K562 (cell line): ENCODE measurements around the gene RCC1. TPM values are rescaled to one million over a fixed set of nuclear protein-coding genes. Genes with fewer than 3 reads are reported as not detected.

Experiments
- ATAC-seq: fragments of 200-7000 bp; cut with Tn5 transposase; 3 replicates; pipeline ENCODE4 v1.9.1; 2020; ENCODE audit warnings: moderate library complexity
- BruUV-seq: library from RNA; stranded (reverse); fragments of 400-500 nt; replicated peaks from 2 replicates; lab custom pipeline; 2021; lab: Mats Ljungman, UMichigan
- CTCF ChIA-PET: fragments of 300-600 bp; formaldehyde crosslinking; extraction: SDS; loops from one replicate; lab custom pipeline; 2021; ENCODE audit warnings: low intra/inter-chr PET ratio; lab: Yijun Ruan, JAX
- POLR2A ChIA-PET: fragments of 300-600, 350-650 bp; sonication (Branson Sonifier 250); formaldehyde crosslinking; extraction: SDS; loops from one replicate; lab custom pipeline; 2021; ENCODE audit warnings: antibody characterized with exemption, inconsistent platforms; lab: Yijun Ruan, JAX
- DNase-seq, 4 experiments: peaks; one replicate each; pipeline versions ENCODE4 v3.0.0 to v3.0.0-alpha.2; 2011 to 2018; ENCODE audit warnings: low spot score in 3 of 4, mixed read lengths in 3 of 4; ENCODE audit errors: extremely low read depth in 1 of 4
- FAIRE-seq: peaks from 2 replicates; lab custom pipeline; 2011; peaks lifted over from hg19 to GRCh38; lab: Jason Lieb, UNC
- H2AFZ ChIP-seq: 2 replicates; pipeline ENCODE4 v1.6.0; 2011; ENCODE audit warnings: low read depth, low read length, control low read depth, inconsistent platforms
- H3K27ac ChIP-seq: fragments of 200-600 bp; 3 replicates; pipeline ENCODE4 v1.8.0; 2011; ENCODE audit warnings: low read depth, mild to moderate bottlenecking, control low read depth, inconsistent platforms, low read length, moderate library complexity, mixed read lengths; ENCODE audit errors: extremely low read depth
- H3K27me3 ChIP-seq, 2 experiments: fragments of 300-600 bp in 1 of 2; 2 replicates in 1 of 2; 3 replicates in 1 of 2; pipeline versions ENCODE4 v1.6.0 to v1.8.0; 2011; ENCODE audit warnings: inconsistent platforms in 2 of 2, low read length in 2 of 2, mild to moderate bottlenecking in 1 of 2, mixed read lengths in 1 of 2, moderate library complexity in 1 of 2; ENCODE audit not compliant: control insufficient read depth in 2 of 2, insufficient read depth in 2 of 2
- H3K36me3 ChIP-seq: fragments of 300-600 bp; 3 replicates; pipeline ENCODE4 v1.8.0; 2011; ENCODE audit warnings: mild to moderate bottlenecking, low read length, inconsistent platforms; ENCODE audit not compliant: control insufficient read depth, insufficient read depth
- H3K4me1 ChIP-seq, 2 experiments: fragments of 200-600 bp in 1 of 2; replicated peaks in 1 of 2; 2 replicates in 1 of 2; 3 replicates in 1 of 2; pipeline versions ENCODE4 v1.5.1 to v1.8.0; 2011; ENCODE audit warnings: inconsistent platforms in 2 of 2, low read length in 2 of 2, mild to moderate bottlenecking in 1 of 2, mixed read lengths in 1 of 2, moderate library complexity in 1 of 2; ENCODE audit not compliant: control insufficient read depth in 2 of 2, insufficient read depth in 2 of 2
- H3K4me2 ChIP-seq: 2 replicates; pipeline ENCODE4 v1.6.1; 2011; ENCODE audit warnings: low read length, control low read depth, inconsistent platforms, mixed read lengths; ENCODE audit not compliant: insufficient read depth
- H3K4me3 ChIP-seq: fragments of 200-600 bp; sonication (generic), shearing (Covaris generic); 2 replicates; pipeline ENCODE4 v1.5.1; 2016; ENCODE audit warnings: control low read depth, inconsistent platforms
- H3K79me2 ChIP-seq: fragments of 200-600 bp; 3 replicates; pipeline ENCODE4 v1.8.0; 2011; ENCODE audit warnings: low read length, inconsistent platforms; ENCODE audit not compliant: control insufficient read depth, insufficient read depth
- H3K9ac ChIP-seq, 2 experiments: 2 replicates each; pipeline versions ENCODE4 v1.6.0 to v1.6.1; 2011; ENCODE audit warnings: low read depth in 2 of 2, low read length in 2 of 2, control low read depth in 1 of 2, inconsistent platforms in 1 of 2, mild to moderate bottlenecking in 1 of 2, mixed read lengths in 1 of 2; ENCODE audit not compliant: insufficient read depth in 1 of 2
- H3K9me1 ChIP-seq: one replicate; pipeline ENCODE4 v1.6.0; 2011; ENCODE audit warnings: inconsistent platforms, mild to moderate bottlenecking, low read length, moderate library complexity; ENCODE audit not compliant: control insufficient read depth, insufficient read depth
- H3K9me3 ChIP-seq: replicated peaks from 2 replicates; pipeline ENCODE4 v1.5.1; 2011; ENCODE audit warnings: low read depth, low read length, inconsistent platforms; ENCODE audit not compliant: control insufficient read depth, insufficient read depth
- H4K20me1 ChIP-seq: replicated peaks from 2 replicates; pipeline ENCODE4 v1.6.1; 2011; ENCODE audit warnings: low read length, inconsistent platforms, mixed read lengths; ENCODE audit not compliant: control insufficient read depth, insufficient read depth
- CC2D1A ChIP-seq: fragments of 450-650 bp; IDR thresholded peaks from 2 replicates; pipeline ENCODE4 v1.6.1; 2017; ENCODE audit warnings: mild to moderate bottlenecking
- CHD1 ChIP-seq: fragments of 200-600 bp; sonication (generic); IDR thresholded peaks from one replicate; pipeline ENCODE4 v1.6.1; 2012; ENCODE audit warnings: mild to moderate bottlenecking, moderate library complexity, low read length, inconsistent platforms
- OTX1 ChIP-seq: fragments of 450-650 bp; formaldehyde crosslinking; IDR thresholded peaks from 2 replicates; pipeline ENCODE4 v1.4.0; 2022; ENCODE audit warnings: mild to moderate bottlenecking
- POLR2A ChIP-seq: fragments of 450-650 bp; conservative IDR thresholded peaks from 2 replicates; pipeline ENCODE4 v1.6.1; 2016
- POLR2AphosphoS5 ChIP-seq: IDR thresholded peaks from 2 replicates; pipeline ENCODE4 v1.6.1; 2011; ENCODE audit warnings: mild to moderate bottlenecking, low read depth, low read length, moderate library complexity; ENCODE audit not compliant: control insufficient read depth, insufficient read depth
- SP1 ChIP-seq: sonication (generic); formaldehyde crosslinking; IDR thresholded peaks from 2 replicates; pipeline ENCODE4 v1.8.1; 2022; ENCODE audit warnings: mild to moderate bottlenecking, missing genetic modification reagents
- ZNF436 ChIP-seq: fragments of 250-450, 450-650 bp; sonication (Bioruptor Pico); formaldehyde crosslinking; IDR thresholded peaks from 2 replicates; pipeline ENCODE4 v1.7.0; 2020; ENCODE audit warnings: mild to moderate bottlenecking
- WGBS: fragments of 100-300 bp; shearing (Covaris generic); methylation state at CpG from one replicate; pipeline ENCODE4 v1.1.6; 2016; ENCODE audit warnings: low coverage, mixed read lengths; ENCODE audit not compliant: insufficient coverage; ENCODE audit errors: missing lambda C conversion rate; 5-methylcytosine and 5-hydroxymethylcytosine counted together
- in situ Hi-C: fragments of 300-500 bp; cut with MboI; formaldehyde crosslinking; loops from 4 replicates; pipeline ENCODE4 v1.15.0; 2018; ENCODE audit warnings: inconsistent platforms, mixed read lengths
- intact Hi-C: fragments of 100-400 bp; cut with micrococcal nuclease; formaldehyde crosslinking; loops from 2 replicates; pipeline ENCODE4 v1.14.2; 2022
- polyA plus RNA-seq, 8 experiments: library from polyadenylated mRNA; depleted of rRNA in 4 of 8; stranded (reverse) in 5 of 8; unstranded in 3 of 8; fragments of >200 nt; fragmentation: Nextera tagmentation in 2 of 8; fragmentation: Illumina TruSeq in 1 of 8; extraction: Ambion mirVana in 2 of 8; extraction: Trizol in 1 of 8; gene quantifications; 2 replicates each; pipeline versions ENCODE4 v1.2.1 to v1.2.3, GENCODE V29; 2011 to 2014; ENCODE audit warnings: inconsistent platforms in 1 of 8, missing spikeins in 1 of 8
- total RNA-seq, 7 experiments: library from RNA; depleted of rRNA in 6 of 7; stranded (reverse); fragments of >200 nt in 6 of 7; fragmentation: Illumina TruSeq in 2 of 7; extraction: Trizol in 2 of 7; gene quantifications; 2 replicates each; pipeline versions ENCODE4 v1.2.1 to v1.2.3, GENCODE V29; 2011 to 2021; ENCODE audit warnings: low replicate concordance in 1 of 7
- TF ChIP-seq, protein P1 (sequence below): conservative IDR thresholded peaks from 2 replicates; pipeline ENCODE4 v1.6.1; 2011; ENCODE audit warnings: low read depth, mild to moderate bottlenecking, low read length; ENCODE audit not compliant: control insufficient read depth
- TF ChIP-seq, protein P2 (sequence below): fragments of 150-350 bp; IDR thresholded peaks from 2 replicates; pipeline ENCODE4 v1.6.1; 2014; ENCODE audit warnings: low read depth, mild to moderate bottlenecking, low read length, borderline replicate concordance

Gene RCC1
- total and polyA plus RNA-seq, 9 of the 15 experiments (the other 6 are each of a cell fraction or from before 2014, with no cell fraction given): 16.4 to 202 (median 107) TPM

DNA sequence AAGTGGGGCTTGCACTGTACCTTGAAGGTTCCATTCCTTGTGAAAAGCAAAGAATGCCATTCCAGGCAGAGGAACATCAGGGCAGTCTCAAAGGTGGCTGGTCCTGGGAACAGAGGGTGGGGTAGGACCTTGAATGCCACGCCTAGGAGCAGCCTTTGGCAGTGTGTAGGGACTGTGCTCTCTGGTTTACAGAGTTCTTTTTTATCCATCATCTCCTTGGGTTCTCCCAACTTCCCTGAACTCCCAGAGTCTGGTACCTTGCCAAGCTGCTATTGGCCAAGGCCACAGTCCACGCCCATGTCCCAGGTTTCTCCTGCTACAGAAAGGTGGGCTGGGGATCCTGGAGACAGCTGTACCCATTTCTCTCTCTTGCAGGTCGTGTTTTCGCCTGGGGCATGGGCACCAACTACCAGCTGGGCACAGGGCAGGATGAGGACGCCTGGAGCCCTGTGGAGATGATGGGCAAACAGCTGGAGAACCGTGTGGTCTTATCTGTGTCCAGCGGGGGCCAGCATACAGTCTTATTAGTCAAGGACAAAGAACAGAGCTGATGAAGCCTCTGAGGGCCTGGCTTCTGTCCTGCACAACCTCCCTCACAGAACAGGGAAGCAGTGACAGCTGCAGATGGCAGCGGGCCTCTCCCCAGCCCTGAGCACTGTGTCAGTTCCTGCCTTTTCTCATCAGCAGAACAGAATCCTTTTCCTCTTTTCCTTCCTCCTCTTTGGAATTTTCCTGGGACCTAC is 31.8 kb downstream of the RCC1 start:
- Histone ChIP-seq H3K4me1 (no peaks in the 10 kb centered on the region; a peak in 1 of 5 replicates), H3K9ac (peak overlapping the region in 1 of 2 experiments; percentile 70; a peak in 1 of 4 replicates), H3K4me2 (no peak overlapping the region), H2AFZ (no peak overlapping the region), H3K27ac (no peak overlapping the region), H3K36me3 (peaks cover 64% of the 10 kb centered on the region), H3K9me3 (no peaks in the 10 kb centered on the region), H3K27me3 (no peaks in the 10 kb centered on the region), H4K20me1 (0 out of 2 replicates have a peak, but pooled peaks cover 3% of the 10 kb centered on the region), H3K79me2 (no peaks in the 10 kb centered on the region), H3K9me1 (no peaks in the 10 kb centered on the region), H3K4me3 (no peak overlapping the region)
- ChIA-PET POLR2A (interaction anchor here (0.6 to 2.8 kb wide), 9 partner anchors 11 to 131 kb away, joined by 3 to 12 read pairs (median 5); partner anchors contain the start of genes RCC1 and TRNAU1AP), CTCF (no interaction called here)
- no peak for DNase-seq
- 76% methylated on average over 8 of the region's 8 CpGs for WGBS
- BruUV-seq: no TSS peak
- TF ChIP-seq CC2D1A (no peak), ZNF436 (no peak), CHD1 (no peak)
- intact Hi-C loops: no loop called here
- FAIRE-seq: no peak
- no peak for ATAC-seq
- in situ Hi-C loops: no loop called here

DNA sequence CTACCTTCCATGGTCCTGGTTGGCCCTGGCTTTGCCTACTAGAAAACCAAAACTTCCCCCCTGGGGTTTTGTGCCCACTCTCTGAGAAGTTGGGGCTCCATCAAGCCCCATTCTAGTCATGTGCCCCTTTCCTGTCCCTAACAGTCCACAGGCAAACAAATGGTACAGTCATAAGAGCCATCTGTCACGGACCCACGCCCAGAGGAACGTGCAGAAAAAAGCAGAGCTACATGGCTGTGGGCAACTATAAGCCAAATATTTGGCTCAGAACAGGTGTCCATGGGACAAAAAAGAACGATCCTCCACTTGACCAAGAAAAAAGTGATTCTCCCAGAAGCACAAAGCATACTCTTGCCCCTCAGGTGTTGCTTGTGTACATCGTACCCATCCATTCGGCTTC is 32.4 kb downstream of the RCC1 start:
- 86% methylated on average over 6 of the region's 6 CpGs for WGBS
- in situ Hi-C loops: no loop called here
- H3K36me3 ChIP-seq: peaks cover 59% of the 10 kb centered on the region
- ChIA-PET CTCF (no interaction called here), POLR2A (interaction anchor here (0.6 to 2.8 kb wide), 10 partner anchors 12 to 132 kb away, joined by 3 to 12 read pairs (median 4); partner anchors contain the start of genes RNU11 and TRNAU1AP)
- no peaks in the 10 kb centered on the region for H3K9me1 ChIP-seq
- H3K27me3 ChIP-seq: no peaks in the 10 kb centered on the region
- H3K4me2 ChIP-seq: no peak overlapping the region
- DNase-seq (no peak), ATAC-seq (no peak; the same call in 2 of the 3 replicates), FAIRE-seq (no peak)
- no peak overlapping the region for H3K4me3 ChIP-seq
- intact Hi-C loops: no loop called here
- BruUV-seq: TSS peak; percentile 82
- H3K27ac ChIP-seq: no peak overlapping the region
- 0 out of 2 replicates have a peak, but pooled peaks have one; percentile 42 for TF ChIP-seq POLR2A
- TF ChIP-seq POLR2AphosphoS5: 0 out of 2 replicates have a peak, but pooled peaks have one; percentile 2
- TF ChIP-seq, protein P1, sequence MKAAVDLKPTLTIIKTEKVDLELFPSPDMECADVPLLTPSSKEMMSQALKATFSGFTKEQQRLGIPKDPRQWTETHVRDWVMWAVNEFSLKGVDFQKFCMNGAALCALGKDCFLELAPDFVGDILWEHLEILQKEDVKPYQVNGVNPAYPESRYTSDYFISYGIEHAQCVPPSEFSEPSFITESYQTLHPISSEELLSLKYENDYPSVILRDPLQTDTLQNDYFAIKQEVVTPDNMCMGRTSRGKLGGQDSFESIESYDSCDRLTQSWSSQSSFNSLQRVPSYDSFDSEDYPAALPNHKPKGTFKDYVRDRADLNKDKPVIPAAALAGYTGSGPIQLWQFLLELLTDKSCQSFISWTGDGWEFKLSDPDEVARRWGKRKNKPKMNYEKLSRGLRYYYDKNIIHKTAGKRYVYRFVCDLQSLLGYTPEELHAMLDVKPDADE: no peak
- no peak for TF ChIP-seq OTX1 (CRISPR knock-in tag)
- TF ChIP-seq, protein P2, sequence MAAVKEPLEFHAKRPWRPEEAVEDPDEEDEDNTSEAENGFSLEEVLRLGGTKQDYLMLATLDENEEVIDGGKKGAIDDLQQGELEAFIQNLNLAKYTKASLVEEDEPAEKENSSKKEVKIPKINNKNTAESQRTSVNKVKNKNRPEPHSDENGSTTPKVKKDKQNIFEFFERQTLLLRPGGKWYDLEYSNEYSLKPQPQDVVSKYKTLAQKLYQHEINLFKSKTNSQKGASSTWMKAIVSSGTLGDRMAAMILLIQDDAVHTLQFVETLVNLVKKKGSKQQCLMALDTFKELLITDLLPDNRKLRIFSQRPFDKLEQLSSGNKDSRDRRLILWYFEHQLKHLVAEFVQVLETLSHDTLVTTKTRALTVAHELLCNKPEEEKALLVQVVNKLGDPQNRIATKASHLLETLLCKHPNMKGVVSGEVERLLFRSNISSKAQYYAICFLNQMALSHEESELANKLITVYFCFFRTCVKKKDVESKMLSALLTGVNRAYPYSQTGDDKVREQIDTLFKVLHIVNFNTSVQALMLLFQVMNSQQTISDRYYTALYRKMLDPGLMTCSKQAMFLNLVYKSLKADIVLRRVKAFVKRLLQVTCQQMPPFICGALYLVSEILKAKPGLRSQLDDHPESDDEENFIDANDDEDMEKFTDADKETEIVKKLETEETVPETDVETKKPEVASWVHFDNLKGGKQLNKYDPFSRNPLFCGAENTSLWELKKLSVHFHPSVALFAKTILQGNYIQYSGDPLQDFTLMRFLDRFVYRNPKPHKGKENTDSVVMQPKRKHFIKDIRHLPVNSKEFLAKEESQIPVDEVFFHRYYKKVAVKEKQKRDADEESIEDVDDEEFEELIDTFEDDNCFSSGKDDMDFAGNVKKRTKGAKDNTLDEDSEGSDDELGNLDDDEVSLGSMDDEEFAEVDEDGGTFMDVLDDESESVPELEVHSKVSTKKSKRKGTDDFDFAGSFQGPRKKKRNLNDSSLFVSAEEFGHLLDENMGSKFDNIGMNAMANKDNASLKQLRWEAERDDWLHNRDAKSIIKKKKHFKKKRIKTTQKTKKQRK: no peak
- TF ChIP-seq SP1 (CRISPR knock-in tag): no peak
- peak overlapping the region in 1 of 2 experiments; percentile 38; a peak in 1 of 4 replicates for H3K9ac ChIP-seq
- 0 out of 2 replicates have a peak, but pooled peaks cover 3% of the 10 kb centered on the region for H4K20me1 ChIP-seq
- no peaks in the 10 kb centered on the region; a peak in 1 of 5 replicates for H3K4me1 ChIP-seq
- no peak overlapping the region for H2AFZ ChIP-seq
- no peaks in the 10 kb centered on the region for H3K9me3 ChIP-seq
- H3K79me2 ChIP-seq: no peaks in the 10 kb centered on the region
